HG03571 (cell line): ENCODE results near the gene HM13.
A peak's percentile ranks its signal among the peaks of the same experiment; 100 is the strongest.
"Not testable (repeated sequence)": the region's sequence is repeated elsewhere in the genome, so short reads cannot be mapped to it uniquely, and the experiment has no call there.

Source experiments
- ATAC-seq: cut with Tn5 transposase; IDR thresholded peaks from one replicate; pipeline ENCODE4 v1.9.1; 2021; ENCODE audit not compliant: unreplicated experiment

HM13 gene

GRCh38 chr20:31500527-31500926, 13.7 kb upstream of the HM13 start:
- no peak for ATAC-seq

DNA sequence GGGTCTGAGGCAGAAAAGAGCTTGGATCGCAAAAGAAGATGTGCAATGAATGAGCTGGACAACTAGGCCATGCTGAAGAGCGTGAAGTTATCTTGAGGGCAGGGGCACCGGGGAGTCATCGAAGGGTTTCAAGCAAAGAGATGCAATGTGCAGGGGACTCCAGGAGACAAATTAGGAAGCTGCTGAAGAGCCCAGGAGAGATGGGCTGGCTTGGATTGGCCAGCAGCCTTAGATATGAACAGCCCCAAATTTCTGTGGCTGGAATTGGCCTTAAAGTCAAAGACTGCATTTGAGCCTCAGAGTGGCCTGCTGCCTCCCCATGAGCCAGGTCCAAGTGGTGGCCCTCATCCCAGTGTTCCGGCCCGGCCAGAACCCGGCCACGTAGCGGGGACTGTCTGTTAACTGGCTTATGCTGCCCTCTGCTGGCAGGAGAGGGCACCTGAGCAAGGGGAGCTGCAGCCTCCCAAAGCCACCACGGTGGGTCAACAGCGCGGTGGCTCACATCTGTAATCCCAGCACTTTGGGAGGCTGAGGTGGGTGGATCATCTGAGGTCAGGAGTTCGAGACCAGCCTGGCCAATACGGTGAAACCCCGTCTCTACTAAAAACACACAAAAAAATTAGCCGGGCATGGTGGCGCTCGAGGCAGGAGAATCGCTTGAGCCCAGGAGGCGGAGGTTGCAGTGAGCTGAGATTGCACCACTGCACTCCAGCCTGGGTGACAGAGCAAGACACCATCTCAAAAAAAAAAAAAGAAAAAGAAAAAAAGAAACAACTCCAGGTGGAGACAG, 11.2 kb upstream of the HM13 start:
- ATAC-seq = peak; percentile 93

DNA sequence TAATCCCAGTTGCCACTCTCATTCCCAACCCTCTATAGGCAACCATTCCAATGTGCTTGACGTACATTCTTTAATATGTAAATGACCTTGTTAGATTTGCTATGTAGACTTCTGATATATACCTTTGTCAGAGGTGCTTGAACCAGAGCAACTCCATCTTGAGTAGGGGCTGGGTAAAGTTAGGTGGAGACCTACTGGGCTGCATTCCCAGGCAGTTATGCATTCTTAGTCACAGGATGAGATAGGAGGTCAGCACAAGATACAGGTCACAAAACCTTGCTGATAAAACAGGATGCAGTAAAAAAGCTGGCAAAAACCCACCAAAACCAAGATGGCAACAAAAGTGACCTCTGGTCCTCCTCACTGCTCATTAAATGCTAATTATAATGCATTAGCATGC, 8.3 kb upstream of the HM13 start:
- ATAC-seq = no peak

DNA sequence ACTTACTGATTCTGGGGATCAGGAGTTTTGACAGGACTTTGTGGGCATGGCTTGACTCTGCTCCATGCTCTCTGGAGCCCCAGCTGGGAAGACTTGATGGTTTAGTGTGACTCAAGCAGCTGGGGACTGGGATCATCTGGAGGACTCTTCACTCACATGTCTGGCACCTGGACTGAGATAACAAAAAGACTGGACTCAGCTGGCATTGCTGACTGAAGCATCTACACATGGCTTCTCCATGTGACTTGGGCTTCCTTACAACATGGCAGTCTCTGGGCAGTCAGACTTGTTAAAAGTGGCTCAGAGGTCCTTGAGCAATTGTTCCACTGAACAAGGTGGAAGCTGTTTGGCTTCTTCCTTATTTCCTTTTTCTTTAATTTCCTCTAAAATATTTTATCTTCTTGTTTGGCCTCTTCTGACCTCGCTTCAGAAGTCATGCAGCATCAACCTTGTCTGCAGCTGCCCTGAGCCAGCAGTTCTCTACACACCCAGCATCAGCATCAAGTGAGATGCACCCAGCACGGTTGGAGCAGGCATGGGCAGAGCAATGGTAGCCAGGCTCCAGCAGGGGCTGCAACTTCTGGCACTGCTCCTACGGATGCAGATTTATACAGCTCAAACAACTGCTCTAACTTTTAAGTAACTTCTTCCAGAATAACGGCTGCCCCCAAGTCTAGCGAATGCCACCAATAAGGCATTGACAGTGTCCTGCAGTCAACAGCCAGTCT, 5.6 kb upstream of the HM13 start:
- ATAC-seq = no peak

- ATAC-seq = no peak
These were observed 981 bp downstream of the HM13 start for GRCh38 chr20:31515072-31515774.

DNA sequence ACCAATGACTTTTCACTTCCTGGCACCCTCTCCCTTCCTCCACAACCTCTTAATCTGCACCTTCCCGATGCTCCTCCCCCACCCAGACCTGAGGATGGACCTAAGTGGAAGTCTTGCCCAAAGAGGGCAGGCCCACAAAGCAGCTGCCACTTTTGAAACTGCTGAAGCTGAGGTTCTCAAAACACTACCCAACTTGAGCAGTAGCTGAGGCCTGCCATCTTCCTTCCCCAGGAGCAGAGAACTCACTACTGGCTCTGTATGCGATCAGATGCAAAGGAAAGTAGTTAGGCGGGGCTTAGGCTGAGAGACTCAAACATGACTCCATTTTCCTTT, 1.5 kb downstream of the HM13 start:
- no peak for ATAC-seq

DNA sequence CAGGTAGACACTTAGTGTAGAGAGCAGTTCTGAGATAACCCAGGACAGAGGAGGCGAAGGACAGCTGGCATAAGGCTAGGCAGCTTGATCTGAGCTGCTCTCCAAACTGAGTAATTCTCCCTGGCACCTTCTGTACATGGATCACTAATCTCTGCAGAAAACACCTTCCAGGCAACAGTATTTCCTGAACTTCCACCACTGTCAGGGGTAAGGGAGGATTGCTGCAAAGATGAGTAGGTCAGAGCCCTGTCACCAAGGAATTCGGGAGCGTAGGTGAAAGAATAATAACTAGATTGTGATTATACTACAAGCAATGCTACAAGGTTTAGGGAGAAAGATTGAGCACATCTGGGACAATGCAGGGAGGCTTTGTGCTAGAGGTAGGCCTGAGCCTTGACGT, 1.9 kb downstream of the HM13 start:
- ATAC-seq = no peak

DNA sequence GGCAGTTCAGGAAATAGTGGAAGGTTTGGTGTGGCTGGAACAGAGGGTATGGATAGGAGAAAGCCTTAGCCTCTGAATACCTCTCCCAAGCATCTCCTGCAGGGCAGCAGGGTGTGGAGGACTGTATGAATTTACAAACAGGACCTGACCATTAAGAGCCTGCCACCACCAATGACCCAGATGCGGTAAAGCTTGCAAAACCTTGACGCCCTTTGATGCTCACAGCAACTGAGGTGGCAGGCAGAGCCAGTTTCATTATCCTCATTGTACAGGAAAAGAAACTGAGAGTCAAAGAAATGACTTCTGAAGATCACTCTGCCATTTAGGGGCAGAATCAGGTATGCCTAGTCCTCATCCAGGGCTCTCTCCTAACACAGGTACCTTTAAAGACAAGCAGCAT, 2.4 kb downstream of the HM13 start:
- ATAC-seq = no peak

- ATAC-seq = no peak
These were observed 3.1 kb downstream of the HM13 start for GRCh38 chr20:31517373-31517772.

DNA sequence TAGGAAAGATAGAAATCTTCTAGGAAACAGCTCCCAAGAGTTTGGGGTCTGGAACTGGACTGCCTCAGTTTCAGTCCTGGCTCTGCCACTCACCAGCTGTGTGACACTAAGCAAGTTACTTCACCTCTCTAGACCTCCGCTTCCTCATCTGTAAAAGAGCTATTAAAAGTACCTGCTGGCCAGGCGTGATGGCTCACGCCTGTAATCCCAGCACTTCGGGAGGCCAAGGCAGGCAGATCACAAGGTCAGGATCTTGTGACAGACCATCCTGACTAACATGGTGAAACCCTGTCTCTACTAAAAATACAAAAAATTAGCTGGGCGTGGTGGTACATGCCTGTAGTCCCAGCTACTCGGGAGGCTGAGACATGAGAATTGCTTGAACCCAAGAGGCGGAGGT, 7.0 kb downstream of the HM13 start:
- ATAC-seq = not testable (repeated sequence)

DNA sequence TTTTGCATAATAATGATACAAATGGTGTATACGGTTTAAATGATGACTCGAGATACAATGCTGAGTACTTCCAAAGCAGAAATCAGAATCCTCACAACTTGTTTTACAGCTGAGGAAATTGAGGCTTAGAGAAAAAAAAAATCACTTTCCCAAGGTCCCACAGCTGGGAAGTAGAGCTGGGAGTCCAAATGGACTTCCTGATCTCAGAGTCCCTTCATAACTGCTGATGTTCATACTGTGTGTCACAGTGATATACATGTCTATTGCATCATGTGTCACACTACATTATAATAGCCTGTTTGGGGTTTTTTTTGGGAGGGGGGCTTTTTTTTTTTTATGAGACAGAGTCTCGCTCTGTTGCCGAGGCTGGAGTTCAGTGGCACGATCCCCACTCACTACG, 8.5 kb downstream of the HM13 start:
- no peak for ATAC-seq

DNA sequence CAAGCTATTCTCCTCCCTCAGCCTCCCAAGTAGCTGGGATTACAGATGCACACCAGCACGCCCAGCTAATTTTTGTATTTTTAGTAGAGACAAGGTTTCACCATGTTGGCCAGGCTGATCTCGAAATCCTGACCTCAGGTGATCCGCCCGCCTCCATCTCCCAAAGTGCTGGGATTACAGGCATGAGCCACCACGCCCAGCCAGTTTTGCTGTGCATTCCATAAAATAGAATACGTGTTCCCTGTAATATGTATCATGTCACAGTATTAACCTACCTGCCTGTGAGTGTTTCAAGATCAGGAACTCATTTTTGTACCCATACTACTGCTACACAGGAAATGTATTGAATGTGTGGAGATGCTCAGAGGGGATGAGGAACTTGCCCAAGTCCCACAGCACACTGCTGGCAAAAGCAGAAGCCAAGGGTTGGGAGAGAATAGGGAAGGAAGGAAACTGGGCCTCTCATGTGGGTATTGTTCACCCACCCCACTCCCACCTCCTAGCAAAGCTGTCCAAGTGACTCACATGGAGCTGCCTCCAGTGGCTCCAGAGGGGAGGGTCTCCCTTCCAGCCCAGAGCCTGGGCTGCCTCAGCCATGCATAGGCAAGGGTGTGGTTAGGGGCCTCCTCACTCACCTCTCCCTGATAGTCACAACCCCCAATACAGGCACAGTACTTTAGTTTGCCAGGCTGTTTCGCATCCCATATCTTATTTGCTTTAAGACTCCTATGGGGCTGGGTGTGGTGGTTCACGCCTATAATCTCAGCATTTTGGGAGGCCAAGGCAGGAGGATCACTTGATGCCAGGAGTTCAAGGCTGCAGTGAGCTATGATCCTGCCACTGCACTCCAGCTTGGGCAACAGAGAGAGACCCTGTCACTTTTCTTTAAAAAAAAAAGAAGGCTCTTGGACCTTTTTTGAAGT, 9.4 kb downstream of the HM13 start:
- no peak for ATAC-seq

- ATAC-seq = no peak
These were observed 13.0 kb downstream of the HM13 start for GRCh38 chr20:31527266-31527665.

DNA sequence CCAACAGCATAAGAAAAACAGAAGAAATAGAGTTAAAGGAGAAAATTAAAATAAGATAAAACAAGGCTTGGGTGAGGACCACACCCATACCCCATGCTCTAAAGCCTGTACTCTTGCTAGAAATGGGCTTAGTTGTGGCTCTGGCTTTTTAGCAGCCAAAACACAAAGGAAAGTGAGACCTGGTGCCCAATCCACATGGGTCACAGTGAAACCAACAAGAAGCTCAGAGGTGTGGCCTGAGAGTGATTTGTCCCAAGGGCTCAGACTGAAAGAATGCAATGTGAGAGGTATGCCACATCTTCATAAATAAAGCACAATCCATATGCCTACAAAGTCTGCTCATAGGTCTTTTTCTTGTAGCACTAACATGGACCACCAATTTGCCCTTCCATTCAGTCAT, 21.1 kb downstream of the HM13 start:
- ATAC-seq = no peak

GRCh38 chr20:31536575-31536974, 22.3 kb downstream of the HM13 start:
- ATAC-seq = no peak

DNA sequence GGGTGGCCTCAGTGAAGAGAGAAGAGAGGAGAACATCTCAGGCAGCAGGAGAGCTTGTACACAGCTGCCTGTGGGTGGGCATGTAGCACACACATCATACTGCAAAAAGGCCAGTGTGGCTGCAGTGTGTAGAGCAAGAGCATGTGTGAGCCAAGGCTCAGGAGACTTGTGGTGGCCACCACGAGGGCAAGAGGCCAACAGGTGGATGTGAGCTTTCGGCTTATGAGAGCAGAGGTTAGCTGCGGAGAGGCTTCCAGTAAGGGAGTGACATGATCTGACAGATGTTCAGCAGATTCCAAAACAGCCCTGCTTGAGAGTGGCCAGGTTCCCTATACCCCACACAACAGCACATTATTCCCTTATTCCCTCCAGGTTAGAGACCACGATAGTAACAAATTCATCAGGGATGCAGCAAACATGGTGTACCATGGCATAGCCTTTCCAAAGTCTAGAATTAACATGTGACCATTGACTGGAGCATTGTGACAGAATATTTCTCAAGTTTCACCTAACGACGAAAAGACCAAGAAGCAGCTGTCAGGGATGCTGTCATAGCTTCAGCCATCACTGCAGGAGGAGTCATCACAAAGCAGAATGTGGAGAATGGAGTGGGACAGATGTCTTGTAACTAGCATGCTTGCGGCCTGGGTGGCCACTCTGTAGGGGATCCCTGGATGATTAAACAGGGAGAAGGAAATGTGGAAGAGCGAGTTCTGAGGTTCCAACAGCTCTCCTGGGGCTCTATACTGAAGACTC, 23.1 kb downstream of the HM13 start:
- ATAC-seq = no peak

GRCh38 chr20:31537890-31538289, 23.6 kb downstream of the HM13 start:
- no peak for ATAC-seq

- ATAC-seq = no peak
These were observed 24.1 kb downstream of the HM13 start for GRCh38 chr20:31538326-31538725.

DNA sequence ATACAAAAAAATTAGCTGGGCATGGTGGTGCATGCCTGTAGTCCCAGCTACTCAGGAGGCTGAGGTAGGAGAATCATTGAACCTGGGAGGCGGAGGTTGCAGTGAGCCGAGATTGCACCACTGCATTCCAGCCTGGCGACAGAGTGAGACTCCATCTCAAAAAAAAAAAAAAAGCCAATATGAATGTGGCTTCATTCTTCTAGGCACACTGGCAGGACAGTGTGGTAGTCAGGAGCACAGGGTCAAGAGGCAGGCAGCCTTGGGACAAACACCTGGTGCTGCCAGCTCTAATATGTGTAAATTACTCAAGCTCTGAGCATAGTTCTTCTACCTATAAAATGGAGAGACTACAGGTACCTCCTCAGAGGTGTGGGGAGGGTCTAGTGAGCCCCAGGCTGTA, 25.4 kb downstream of the HM13 start:
- ATAC-seq = not testable (repeated sequence)

GRCh38 chr20:31540406-31540805, 26.2 kb downstream of the HM13 start:
- no peak for ATAC-seq
